Fibroblast of pulmonary artery (primary cell): ENCODE results near the gene TNS3.

Experiments used
- DNase-seq: peaks from one replicate; pipeline ENCODE4 v3.0.0-alpha.2; 2010; ENCODE audit warnings: low read depth
- H3K4me3 ChIP-seq: replicated peaks from 2 replicates; pipeline ENCODE4 v1.5.1; 2011; ENCODE audit warnings: low read depth, mild to moderate bottlenecking, control low read depth, low read length, moderate library complexity
- CTCF ChIP-seq: IDR thresholded peaks from 2 replicates; pipeline ENCODE4 v1.5.1; 2011; ENCODE audit warnings: mild to moderate bottlenecking, control low read depth, low read length, inconsistent platforms; ENCODE audit errors: missing control alignments

Gene TNS3

GRCh38 chr7:47485640-47486435 is 96.1 kb downstream of the TNS3 start:
- no peak overlapping the region for H3K4me3 ChIP-seq
- DNase-seq, result no peak
- no peak for TF ChIP-seq CTCF

GRCh38 chr7:47484923-47485639 is 96.8 kb downstream of the TNS3 start:
- no peak for DNase-seq
- H3K4me3 ChIP-seq, result no peak overlapping the region
- TF ChIP-seq CTCF, result no peak

- no peak for TF ChIP-seq CTCF
- no peak for DNase-seq
- no peak overlapping the region for H3K4me3 ChIP-seq
Observed at GRCh38 chr7:47484457-47484856, 97.5 kb downstream of the TNS3 start.

GRCh38 chr7:47483604-47484273 is 98.2 kb downstream of the TNS3 start:
- H3K4me3 ChIP-seq, result no peak overlapping the region
- peak; percentile 25 for TF ChIP-seq CTCF
- DNase-seq, result peak; percentile 45

- DNase-seq, result peak; percentile 83
- H3K4me3 ChIP-seq, result no peak overlapping the region
- TF ChIP-seq CTCF, result no peak
Observed at GRCh38 chr7:47482013-47482875, 99.7 kb downstream of the TNS3 start.

GRCh38 chr7:47481541-47482012 is 100.3 kb downstream of the TNS3 start:
- H3K4me3 ChIP-seq, result no peak overlapping the region
- TF ChIP-seq CTCF, result no peak
- DNase-seq, result no peak
